ENCODE measurements around the gene SHISA4.

Gene SHISA4

GRCh38 chr1:201882665-201883132 is 6.0 kb upstream of the SHISA4 start:
- DNase-seq = no peak

GRCh38 chr1:201883266-201883665 is 5.4 kb upstream of the SHISA4 start:
- DNase-seq = no peak

GRCh38 chr1:201883786-201884185 is 4.9 kb upstream of the SHISA4 start:
- DNase-seq = no peak

GRCh38 chr1:201884425-201884824 is 4.3 kb upstream of the SHISA4 start:
- no peak for DNase-seq

GRCh38 chr1:201885531-201886075 is 3.1 kb upstream of the SHISA4 start:
- DNase-seq = no peak

- DNase-seq = no peak
Measured at GRCh38 chr1:201886103-201886885, 2.4 kb upstream of the SHISA4 start.

- DNase-seq = no peak
Measured at GRCh38 chr1:201887116-201887866, 1.4 kb upstream of the SHISA4 start.

DNA sequence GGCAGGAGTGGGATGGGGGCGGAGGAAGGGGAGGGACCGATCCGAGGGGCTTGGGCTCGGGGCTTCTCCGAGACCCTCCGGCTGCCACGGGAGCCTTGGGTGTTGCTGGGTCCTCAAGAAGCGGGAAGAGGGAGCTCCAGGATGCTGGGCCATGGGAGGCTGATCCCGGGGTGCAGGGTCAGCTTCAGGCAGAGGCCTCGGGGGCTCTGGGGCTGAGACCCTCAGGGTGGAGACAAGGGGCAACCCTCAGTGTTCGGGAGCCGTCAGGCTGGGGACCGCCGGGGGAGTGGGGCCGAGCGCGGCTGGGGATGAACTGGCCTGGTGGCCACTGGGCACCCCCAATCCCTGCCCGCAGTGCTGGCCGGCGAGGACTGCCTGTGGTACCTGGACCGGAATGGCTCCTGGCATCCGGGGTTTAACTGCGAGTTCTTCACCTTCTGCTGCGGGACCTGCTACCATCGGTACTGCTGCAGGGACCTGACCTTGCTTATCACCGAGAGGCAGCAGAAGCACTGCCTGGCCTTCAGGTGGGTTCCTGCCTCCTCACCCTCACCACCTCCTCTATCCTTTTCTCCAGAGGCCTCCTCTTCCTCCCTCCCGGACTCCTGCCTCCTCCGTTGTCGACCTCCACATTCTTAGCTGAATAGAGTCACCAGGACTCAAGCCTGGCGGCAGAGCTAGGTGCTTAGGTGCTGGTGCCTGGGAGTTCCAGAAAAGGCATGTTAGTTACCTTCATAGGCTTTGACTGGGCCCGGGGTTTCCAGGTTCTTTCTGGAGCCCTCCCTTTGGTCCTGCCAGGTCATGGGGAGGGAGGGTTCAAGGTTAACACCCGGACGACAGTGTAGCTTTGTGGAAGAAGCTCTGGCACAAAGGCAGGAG is 631 bp downstream of the SHISA4 start:
- no peak for DNase-seq

GRCh38 chr1:201890223-201890622 is 1.5 kb downstream of the SHISA4 start:
- DNase-seq = no peak

GRCh38 chr1:201890806-201891450 is 2.2 kb downstream of the SHISA4 start:
- no peak for DNase-seq

GRCh38 chr1:201891451-201892045 is 2.9 kb downstream of the SHISA4 start:
- no peak for DNase-seq

GRCh38 chr1:201892211-201892610 is 3.5 kb downstream of the SHISA4 start:
- DNase-seq = no peak

- DNase-seq = no peak
Measured at GRCh38 chr1:201893431-201893830, 4.7 kb downstream of the SHISA4 start.

DNA sequence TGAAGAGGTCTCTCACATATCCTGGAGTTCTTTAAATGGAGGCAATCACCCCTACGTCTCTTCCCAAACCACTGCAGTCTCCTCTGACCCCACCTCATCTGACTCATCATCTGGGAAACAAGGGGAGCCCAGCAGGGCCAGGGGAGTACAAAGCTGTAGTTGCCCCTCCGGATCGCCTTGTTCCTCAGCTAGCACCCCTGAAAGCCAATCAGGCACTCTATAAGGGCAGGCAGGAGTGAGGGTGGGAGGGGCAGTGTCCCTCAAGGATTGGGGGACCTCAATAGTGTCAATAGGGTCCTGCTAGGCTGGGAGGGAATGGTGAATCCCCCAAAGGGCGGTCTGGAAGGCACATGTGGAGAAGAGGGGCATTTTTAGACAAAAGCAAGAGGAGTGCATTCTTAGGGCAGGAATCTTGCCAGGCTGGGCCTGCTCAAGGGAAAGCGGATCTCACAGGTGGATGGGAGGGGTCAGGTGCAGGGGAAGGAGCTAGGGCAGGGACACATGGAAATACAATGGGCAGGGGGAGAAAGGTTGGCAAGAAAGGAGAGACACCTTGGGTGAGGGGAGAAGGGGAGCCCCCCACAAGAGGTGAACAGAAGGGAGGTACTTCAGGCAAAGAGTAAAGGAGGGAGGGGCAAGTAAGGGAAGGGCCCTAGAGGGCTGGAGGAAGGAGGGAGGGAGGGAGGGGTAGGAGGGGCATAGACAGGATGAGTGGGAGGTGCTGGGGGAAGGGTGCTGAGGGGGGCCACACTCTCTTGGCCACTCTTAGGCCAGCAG is 5.8 kb downstream of the SHISA4 start:
- DNase-seq = no peak

DNA sequence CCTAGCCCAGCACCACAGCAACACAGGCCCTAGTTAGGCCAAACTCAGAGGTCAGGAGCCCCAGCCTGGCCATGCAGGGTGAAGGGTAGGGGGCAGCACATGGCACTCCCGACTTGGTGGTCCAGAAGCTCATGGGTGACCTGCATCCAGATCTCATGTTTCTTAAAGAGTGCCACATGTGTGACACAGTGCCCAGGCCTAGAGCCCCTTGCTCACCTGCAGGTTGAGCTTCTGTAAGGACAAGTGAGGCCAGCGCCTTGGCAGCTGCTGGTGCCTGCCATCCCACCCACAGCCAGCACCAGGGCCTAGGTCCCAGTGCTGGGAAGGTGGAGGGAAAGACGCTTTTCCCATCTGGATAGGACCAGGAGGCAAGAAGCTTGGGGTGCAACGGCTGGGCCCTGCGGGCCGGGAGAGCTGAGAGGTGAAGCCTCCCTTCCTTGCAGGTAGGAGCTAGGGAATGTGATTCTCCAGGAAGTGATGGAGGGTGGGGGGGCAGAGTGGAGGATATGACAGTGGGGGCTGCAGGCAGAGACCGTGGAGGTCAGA is 6.5 kb downstream of the SHISA4 start:
- DNase-seq = no peak

GRCh38 chr1:201895913-201896807 is 7.5 kb downstream of the SHISA4 start:
- peak; percentile 76 to 85 for DNase-seq

DNA sequence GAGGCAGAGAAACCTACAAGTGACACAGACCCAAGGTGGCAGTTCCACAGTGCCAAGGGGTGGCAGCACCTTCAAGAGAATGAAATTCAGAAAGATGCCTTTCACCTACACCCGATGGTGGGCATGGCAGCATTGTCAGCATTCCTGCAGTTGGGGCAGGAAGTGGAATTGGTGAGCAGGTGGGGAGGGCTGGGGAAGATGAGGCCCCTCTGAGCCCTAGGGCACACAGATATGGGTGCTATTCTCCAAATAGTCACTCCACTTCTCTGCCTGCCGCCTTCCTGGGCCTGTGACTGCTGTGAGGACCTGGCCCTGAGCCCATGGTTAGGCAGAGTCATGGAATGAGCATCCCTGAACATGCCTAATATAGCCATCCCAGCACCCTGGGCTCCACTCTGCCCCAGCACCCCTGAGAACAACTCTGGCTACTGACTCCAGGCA is 8.3 kb downstream of the SHISA4 start:
- no peak for DNase-seq

- DNase-seq = no peak
Measured at GRCh38 chr1:201898240-201898894, 9.7 kb downstream of the SHISA4 start.

GRCh38 chr1:201898992-201899391 is 10.3 kb downstream of the SHISA4 start:
- no peak for DNase-seq

Measured in SHP77 (cell line).